SU-DHL-6 (cell line): ENCODE data around the gene KCNG4.

Source experiments
- CTCF ChIP-seq: fragments of 200-600 bp; sonication (generic); IDR thresholded peaks from one replicate; pipeline ENCODE4 v1.5.1; 2017; ENCODE audit warnings: antibody characterized with exemption, mild to moderate bottlenecking, low read length, moderate library complexity; ENCODE audit not compliant: insufficient read depth, poor library complexity, severe bottlenecking
- EZH2phosphoT487 ChIP-seq: fragments of 200-600 bp; sonication (generic), shearing (Covaris generic); conservative IDR thresholded peaks from 2 replicates; pipeline ENCODE4 v1.6.1; 2018; ENCODE audit warnings: mild to moderate bottlenecking, antibody characterized with exemption, low read length, moderate library complexity, mixed read lengths

GRCh38 chr16:84242839-84243238, 3.0 kb upstream of the KCNG4 start:
- TF ChIP-seq CTCF, result no peak
- no peak for TF ChIP-seq EZH2phosphoT487
